WERI-Rb-1 (cell line): ENCODE results near the gene MRPL20.

ENCODE experiments used
- DNase-seq: peaks from one replicate; pipeline ENCODE4 v3.0.0-alpha.2; 2020
- H3K27ac ChIP-seq: fragments of 250-450 bp; sonication (Bioruptor Pico); 2 replicates; pipeline ENCODE4 v1.5.1; 2020; ENCODE audit warnings: mild to moderate bottlenecking, moderate library complexity
- H3K27me3 ChIP-seq: fragments of 250-450 bp; sonication (Bioruptor Pico); 2 replicates; pipeline ENCODE4 v1.5.1; 2021; ENCODE audit warnings: mild to moderate bottlenecking, low read depth, moderate library complexity; ENCODE audit not compliant: insufficient read depth, severe bottlenecking
- H3K36me3 ChIP-seq: fragments of 250-450 bp; sonication (Bioruptor Pico); 2 replicates; pipeline ENCODE4 v1.5.1; 2020; ENCODE audit warnings: mild to moderate bottlenecking, moderate library complexity
- H3K4me3 ChIP-seq: 2 replicates; pipeline ENCODE4 v1.5.1; 2011; ENCODE audit warnings: low read depth, mild to moderate bottlenecking, control low read depth, low read length
- H3K9me3 ChIP-seq: fragments of 250-450 bp; sonication (Bioruptor Pico); 2 replicates; pipeline ENCODE4 v1.5.1; 2021; ENCODE audit warnings: mild to moderate bottlenecking, moderate library complexity; ENCODE audit not compliant: severe bottlenecking
- CTCF ChIP-seq: IDR thresholded peaks from 2 replicates; pipeline ENCODE4 v1.5.1; 2011; ENCODE audit warnings: low read depth, mild to moderate bottlenecking, control low read depth, inconsistent platforms, low read length

Gene MRPL20

GRCh38 chr1:1361233-1361981 lies 45.7 kb downstream of the MRPL20 start:
- no peaks in the 10 kb centered on the region for H3K27me3 ChIP-seq
- peaks cover 3% of the 10 kb centered on the region; the same call in 1 of the 2 replicates for H3K36me3 ChIP-seq
- no peak for TF ChIP-seq CTCF
- H3K4me3 ChIP-seq = no peak overlapping the region
- H3K9me3 ChIP-seq = peaks cover 7% of the 10 kb centered on the region
- no peak for DNase-seq
- H3K27ac ChIP-seq = peak overlapping the region; percentile 14; the same call in 1 of the 2 replicates

GRCh38 chr1:1360506-1361169 lies 46.5 kb downstream of the MRPL20 start:
- Histone ChIP-seq H3K27ac (peak overlapping the region; percentile 95), H3K9me3 (no peaks in the 10 kb centered on the region), H3K36me3 (peaks cover 3% of the 10 kb centered on the region; the same call in 1 of the 2 replicates), H3K4me3 (no peak overlapping the region), H3K27me3 (no peaks in the 10 kb centered on the region)
- DNase-seq = peak; percentile 47
- TF ChIP-seq CTCF = no peak

DNA sequence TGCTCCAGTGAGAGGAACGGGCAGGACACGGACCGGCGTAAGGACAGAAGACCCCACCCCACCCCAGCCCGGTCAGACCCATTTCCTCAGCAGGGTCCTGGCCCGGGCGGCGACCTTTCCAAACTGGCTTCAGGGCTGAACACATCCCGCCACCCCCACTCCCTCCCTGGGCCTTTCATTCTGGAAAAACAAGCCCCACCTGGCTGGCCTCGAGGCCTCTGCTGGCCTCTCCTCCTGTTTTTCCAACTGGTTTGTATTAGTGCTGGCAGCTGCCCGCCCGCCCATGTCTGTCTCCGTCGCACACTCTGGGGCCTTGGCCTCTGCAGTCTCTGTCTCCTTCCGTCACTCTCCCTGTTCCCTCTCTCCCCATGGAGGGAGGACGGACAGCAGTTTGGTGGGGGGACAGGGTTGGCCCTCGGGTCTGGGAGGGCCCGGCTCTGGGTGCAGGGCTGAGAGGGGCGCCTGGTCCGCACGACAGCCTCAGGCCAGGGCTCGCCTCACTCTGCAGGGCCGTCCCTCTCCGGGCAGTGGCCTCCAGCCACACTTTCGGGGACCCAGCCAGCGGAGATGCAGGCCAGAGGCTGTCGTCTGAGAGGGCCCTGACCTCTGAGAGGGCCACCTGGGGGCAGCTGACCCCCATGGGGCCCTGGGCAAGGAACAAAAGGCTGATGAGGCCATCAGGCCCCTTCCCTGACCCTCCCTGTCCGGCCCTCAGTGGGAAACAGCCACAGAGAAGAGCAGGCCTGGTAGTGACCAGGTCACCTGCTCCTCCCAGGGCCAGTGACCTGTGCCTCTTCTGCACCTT lies 47.2 kb downstream of the MRPL20 start:
- Histone ChIP-seq H3K4me3 (no peak overlapping the region), H3K9me3 (no peaks in the 10 kb centered on the region), H3K36me3 (peaks cover 3% of the 10 kb centered on the region), H3K27me3 (no peaks in the 10 kb centered on the region), H3K27ac (peak overlapping the region; percentile 95)
- TF ChIP-seq CTCF = no peak
- peak; percentile 51 for DNase-seq

- peaks cover 9% of the 10 kb centered on the region for H3K36me3 ChIP-seq
- no peak overlapping the region for H3K4me3 ChIP-seq
- H3K9me3 ChIP-seq = no peaks in the 10 kb centered on the region
- peak overlapping the region; percentile 95 for H3K27ac ChIP-seq
- no peak for TF ChIP-seq CTCF
- DNase-seq = no peak
- H3K27me3 ChIP-seq = no peaks in the 10 kb centered on the region
These were observed 47.8 kb downstream of the MRPL20 start for GRCh38 chr1:1359308-1359663.

- no peak for TF ChIP-seq CTCF
- peak; percentile 97 for DNase-seq
- Histone ChIP-seq H3K9me3 (no peaks in the 10 kb centered on the region), H3K4me3 (peak within 1 kb of the TSS; percentile 86), H3K36me3 (peaks cover 15% of the 10 kb centered on the region), H3K27ac (peak within 1 kb of the TSS; percentile 95), H3K27me3 (no peaks in the 10 kb centered on the region)
These were observed 48.4 kb downstream of the MRPL20 start, which contains the start of gene MXRA8 for GRCh38 chr1:1358433-1359271. Gene MXRA8 (minus strand): TSS chr1:1358555. CDS start chr1:1358504, 51 bp downstream.
